HFF-Myc (cell line): ENCODE measurements around the gene VEZT.
"Not testable (repeated sequence)": the region's sequence is repeated elsewhere in the genome, so short reads cannot be mapped to it uniquely, and the experiment has no call there.

Experiments used
- DNase-seq: peaks from one replicate; pipeline ENCODE4 v3.0.0-alpha.2; 2011; ENCODE audit warnings: low read depth; ENCODE audit errors: extremely low read depth
- H3K4me3 ChIP-seq: replicated peaks from 2 replicates; pipeline ENCODE4 v1.5.1; 2011; ENCODE audit warnings: low read depth, mild to moderate bottlenecking, control low read depth, low read length
- CTCF ChIP-seq: IDR thresholded peaks from 2 replicates; pipeline ENCODE4 v1.5.1; 2012; ENCODE audit warnings: mild to moderate bottlenecking, low read depth, low read length, control low read depth; ENCODE audit errors: missing control alignments

VEZT gene

GRCh38 chr12:95303476-95303875 lies 85.9 kb downstream of the VEZT start:
- no peak for DNase-seq
- no peak overlapping the region for H3K4me3 ChIP-seq
- no peak for TF ChIP-seq CTCF

GRCh38 chr12:95304673-95305198 lies 87.1 kb downstream of the VEZT start:
- H3K4me3 ChIP-seq = no peak overlapping the region
- DNase-seq = no peak
- no peak for TF ChIP-seq CTCF

- H3K4me3 ChIP-seq = no peak overlapping the region
- TF ChIP-seq CTCF = no peak
- no peak for DNase-seq
Measured at GRCh38 chr12:95312656-95313055, 95.0 kb downstream of the VEZT start.

- not testable (repeated sequence) for H3K4me3 ChIP-seq, DNase-seq
Measured at GRCh38 chr12:95314756-95315155, 97.1 kb downstream of the VEZT start.

- no peak for TF ChIP-seq CTCF
- no peak overlapping the region for H3K4me3 ChIP-seq
- no peak for DNase-seq
Measured at GRCh38 chr12:95316798-95317197, 99.2 kb downstream of the VEZT start.

- DNase-seq = no peak
- H3K4me3 ChIP-seq = no peak overlapping the region
- TF ChIP-seq CTCF = no peak
Measured at GRCh38 chr12:95318071-95318545, 100.5 kb downstream of the VEZT start.

- H3K4me3 ChIP-seq = no peak overlapping the region
- no peak for DNase-seq
- TF ChIP-seq CTCF = no peak
Measured at GRCh38 chr12:95319694-95320331, 102.2 kb downstream of the VEZT start.
